Measurements from ENCODE around the gene IL21R.
A peak's percentile ranks its signal among the peaks of the same experiment; 100 is the strongest.

The IL21R gene

DNA sequence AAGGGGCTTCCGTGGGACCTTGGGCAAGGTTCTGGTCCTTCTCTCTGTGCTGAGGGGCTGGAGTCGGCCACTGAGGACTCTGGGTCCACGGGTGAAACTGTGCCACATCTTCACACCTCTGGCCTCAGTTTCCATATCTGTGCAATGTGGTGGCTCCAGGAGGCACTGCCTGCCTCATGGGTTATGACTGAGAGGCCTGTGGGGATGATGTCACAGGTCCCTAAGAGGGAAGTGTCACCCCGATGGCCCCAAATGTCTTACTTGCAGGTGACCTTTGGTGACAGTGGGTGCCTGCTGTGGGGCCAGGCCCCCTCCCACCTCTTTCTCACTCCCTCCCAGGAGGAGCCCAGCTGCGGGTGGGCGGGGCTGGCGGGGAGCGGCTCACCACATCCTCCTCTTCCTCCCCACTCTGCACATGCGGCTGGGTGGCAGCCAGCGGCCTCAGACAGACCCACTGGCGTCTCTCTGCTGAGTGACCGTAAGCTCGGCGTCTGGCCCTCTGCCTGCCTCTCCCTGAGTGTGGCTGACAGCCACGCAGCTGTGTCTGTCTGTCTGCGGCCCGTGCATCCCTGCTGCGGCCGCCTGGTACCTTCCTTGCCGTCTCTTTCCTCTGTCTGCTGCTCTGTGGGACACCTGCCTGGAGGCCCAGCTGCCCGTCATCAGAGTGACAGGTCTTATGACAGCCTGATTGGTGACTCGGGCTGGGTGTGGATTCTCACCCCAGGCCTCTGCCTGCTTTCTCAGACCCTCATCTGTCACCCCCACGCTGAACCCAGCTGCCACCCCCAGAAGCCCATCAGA is at the start of gene IL21R:
Gene IL21R, plus strand, starts transcription at position 407 of the 801 bp plus-strand sequence. CDS start 27,898 bp downstream, outside the sequence.
- no peaks in the 10 kb centered on the region for H3K36me3 ChIP-seq
- H3K9me3 ChIP-seq = no peaks in the 10 kb centered on the region
- no peak within 1 kb of the TSS for H3K4me3 ChIP-seq (ENCODE audit: low read depth in 1 of 2, low read length in 1 of 2)
- peaks cover 29% of the 10 kb centered on the region for H3K27me3 ChIP-seq
- H3K4me1 ChIP-seq (ENCODE audit: control insufficient read depth in 1 of 2, insufficient read depth in 1 of 2, low read depth in 1 of 2, low read length in 1 of 2) = peaks cover 5 to 15% of the 10 kb centered on the region in 2 experiments
- TF ChIP-seq, protein P1, sequence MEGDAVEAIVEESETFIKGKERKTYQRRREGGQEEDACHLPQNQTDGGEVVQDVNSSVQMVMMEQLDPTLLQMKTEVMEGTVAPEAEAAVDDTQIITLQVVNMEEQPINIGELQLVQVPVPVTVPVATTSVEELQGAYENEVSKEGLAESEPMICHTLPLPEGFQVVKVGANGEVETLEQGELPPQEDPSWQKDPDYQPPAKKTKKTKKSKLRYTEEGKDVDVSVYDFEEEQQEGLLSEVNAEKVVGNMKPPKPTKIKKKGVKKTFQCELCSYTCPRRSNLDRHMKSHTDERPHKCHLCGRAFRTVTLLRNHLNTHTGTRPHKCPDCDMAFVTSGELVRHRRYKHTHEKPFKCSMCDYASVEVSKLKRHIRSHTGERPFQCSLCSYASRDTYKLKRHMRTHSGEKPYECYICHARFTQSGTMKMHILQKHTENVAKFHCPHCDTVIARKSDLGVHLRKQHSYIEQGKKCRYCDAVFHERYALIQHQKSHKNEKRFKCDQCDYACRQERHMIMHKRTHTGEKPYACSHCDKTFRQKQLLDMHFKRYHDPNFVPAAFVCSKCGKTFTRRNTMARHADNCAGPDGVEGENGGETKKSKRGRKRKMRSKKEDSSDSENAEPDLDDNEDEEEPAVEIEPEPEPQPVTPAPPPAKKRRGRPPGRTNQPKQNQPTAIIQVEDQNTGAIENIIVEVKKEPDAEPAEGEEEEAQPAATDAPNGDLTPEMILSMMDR (IDR thresholded peaks at IDR 0.05) = no peak
- no peak within 1 kb of the TSS for H3K27ac ChIP-seq

DNA sequence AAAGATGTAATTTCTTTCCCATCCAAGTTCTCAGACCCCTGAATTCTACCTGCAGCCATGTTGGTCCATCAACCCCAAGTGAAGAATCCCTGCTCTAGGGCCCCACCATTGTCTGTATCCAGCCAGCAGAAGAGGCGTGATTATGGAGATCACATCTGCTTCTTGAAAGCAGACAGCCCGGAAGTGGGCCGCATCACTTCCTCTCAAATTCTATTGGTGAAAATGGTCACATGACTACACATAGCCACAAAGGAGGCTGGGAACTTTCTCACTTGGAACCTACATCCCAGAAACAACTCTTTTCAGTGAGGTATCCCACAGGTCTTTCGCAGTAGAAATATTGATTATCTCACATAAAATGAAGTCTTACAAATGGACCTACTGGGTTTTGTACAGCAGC is 48.1 kb upstream of the IL21R start:
- TF ChIP-seq, protein P1 (IDR thresholded peaks at IDR 0.05) = no peak
- Histone ChIP-seq H3K27me3 (no peaks in the 10 kb centered on the region), H3K4me3 (ENCODE audit: low read depth in 1 of 2, low read length in 1 of 2) (no peak overlapping the region), H3K9me3 (no peaks in the 10 kb centered on the region), H3K36me3 (peaks cover 100% of the 10 kb centered on the region), H3K27ac (peak overlapping the region; percentile 63), H3K4me1 (ENCODE audit: control insufficient read depth in 1 of 2, insufficient read depth in 1 of 2, low read depth in 1 of 2, low read length in 1 of 2) (no peaks in the 10 kb centered on the region)

DNA sequence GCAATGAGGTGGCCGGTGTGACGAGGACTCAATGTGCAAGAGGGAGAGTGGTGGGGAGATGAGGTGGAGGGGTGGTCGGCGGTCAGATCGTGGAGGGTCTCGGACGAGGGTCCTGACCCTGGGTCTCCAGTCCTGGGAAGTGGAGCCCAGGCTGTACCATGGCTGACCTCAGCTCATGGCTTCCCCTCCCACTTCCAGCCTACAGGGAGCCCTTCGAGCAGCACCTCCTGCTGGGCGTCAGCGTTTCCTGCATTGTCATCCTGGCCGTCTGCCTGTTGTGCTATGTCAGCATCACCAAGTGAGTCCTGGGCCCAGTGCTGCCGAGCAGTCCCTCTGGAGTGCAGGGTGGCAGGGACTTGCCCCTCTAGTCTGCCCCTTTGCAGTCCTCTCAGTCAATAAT is 46.4 kb upstream of the IL21R start:
- no peaks in the 10 kb centered on the region for H3K27me3 ChIP-seq

DNA sequence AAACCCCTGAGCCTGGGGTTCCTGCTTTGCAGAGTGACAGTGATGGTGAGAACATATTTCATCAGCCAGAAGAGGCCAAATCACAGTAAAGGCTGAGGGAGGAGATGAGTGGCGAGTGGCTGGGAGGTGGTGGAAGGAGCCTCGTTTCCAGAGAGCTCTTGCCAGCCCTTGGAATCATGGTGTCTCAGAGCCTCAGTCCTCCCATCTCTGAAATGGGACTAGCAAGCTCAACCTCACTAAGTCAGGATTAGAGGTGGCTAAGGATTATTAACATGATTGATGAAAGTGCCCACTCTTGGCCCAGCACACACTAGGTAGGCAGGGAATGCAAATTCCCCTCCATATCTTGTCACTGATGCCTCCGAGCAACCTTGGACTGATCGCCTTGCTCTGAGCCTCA is 45.2 kb upstream of the IL21R start:
- peaks cover 99% of the 10 kb centered on the region for H3K36me3 ChIP-seq
- no peaks in the 10 kb centered on the region for H3K9me3 ChIP-seq
- no peaks in the 10 kb centered on the region for H3K27me3 ChIP-seq
- no peak overlapping the region for H3K27ac ChIP-seq
- TF ChIP-seq, protein P1 (IDR thresholded peaks at IDR 0.05) = no peak
- H3K4me3 ChIP-seq (ENCODE audit: low read depth in 1 of 2, low read length in 1 of 2) = no peak overlapping the region
- no peaks in the 10 kb centered on the region for H3K4me1 ChIP-seq (ENCODE audit: control insufficient read depth in 1 of 2, insufficient read depth in 1 of 2, low read depth in 1 of 2, low read length in 1 of 2)

More for the DNA sequence above, 46.4 kb upstream of the IL21R start:
- Histone ChIP-seq H3K4me3 (ENCODE audit: low read depth in 1 of 2, low read length in 1 of 2) (no peak overlapping the region), H3K4me1 (ENCODE audit: control insufficient read depth in 1 of 2, insufficient read depth in 1 of 2, low read depth in 1 of 2, low read length in 1 of 2) (no peaks in the 10 kb centered on the region), H3K9me3 (no peaks in the 10 kb centered on the region), H3K27ac (peak overlapping the region; percentile 63), H3K36me3 (peaks cover 99% of the 10 kb centered on the region)
- TF ChIP-seq, protein P1 (IDR thresholded peaks at IDR 0.05) = no peak

DNA sequence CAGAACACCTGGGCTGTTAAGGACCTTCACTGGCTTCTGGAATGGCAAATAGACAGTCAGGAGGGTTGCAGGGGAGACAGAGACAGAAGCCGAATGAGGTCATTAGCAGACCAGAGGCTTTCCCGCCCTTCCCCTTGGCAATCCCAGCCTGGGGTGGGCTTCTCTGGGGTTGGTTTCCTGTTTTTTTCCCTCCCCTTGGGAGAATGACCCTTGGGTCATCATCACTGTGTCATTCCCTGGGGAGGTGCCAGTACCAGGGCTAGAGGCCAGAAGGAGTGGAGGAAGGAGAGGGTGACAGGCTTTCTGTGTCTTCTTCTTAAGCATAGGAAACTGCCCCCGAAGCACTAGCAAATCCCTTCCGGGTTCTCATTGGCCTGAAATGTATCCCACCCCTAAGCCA is 42.9 kb upstream of the IL21R start:
- Histone ChIP-seq H3K9me3 (no peaks in the 10 kb centered on the region), H3K27ac (no peak overlapping the region), H3K4me3 (ENCODE audit: low read depth in 1 of 2, low read length in 1 of 2) (no peak overlapping the region), H3K36me3 (peaks cover 99% of the 10 kb centered on the region), H3K4me1 (ENCODE audit: control insufficient read depth in 1 of 2, insufficient read depth in 1 of 2, low read depth in 1 of 2, low read length in 1 of 2) (peaks cover 0 to 10% of the 10 kb centered on the region in 2 experiments), H3K27me3 (no peaks in the 10 kb centered on the region)
- TF ChIP-seq, protein P1 (IDR thresholded peaks at IDR 0.05) = no peak

Measured in neutrophil (primary cell).